ENCODE results near the gene IDUA.
"Not testable (repeated sequence)": the region's sequence is repeated elsewhere in the genome, so short reads cannot be mapped to it uniquely, and the experiment has no call there.

Gene IDUA

DNA sequence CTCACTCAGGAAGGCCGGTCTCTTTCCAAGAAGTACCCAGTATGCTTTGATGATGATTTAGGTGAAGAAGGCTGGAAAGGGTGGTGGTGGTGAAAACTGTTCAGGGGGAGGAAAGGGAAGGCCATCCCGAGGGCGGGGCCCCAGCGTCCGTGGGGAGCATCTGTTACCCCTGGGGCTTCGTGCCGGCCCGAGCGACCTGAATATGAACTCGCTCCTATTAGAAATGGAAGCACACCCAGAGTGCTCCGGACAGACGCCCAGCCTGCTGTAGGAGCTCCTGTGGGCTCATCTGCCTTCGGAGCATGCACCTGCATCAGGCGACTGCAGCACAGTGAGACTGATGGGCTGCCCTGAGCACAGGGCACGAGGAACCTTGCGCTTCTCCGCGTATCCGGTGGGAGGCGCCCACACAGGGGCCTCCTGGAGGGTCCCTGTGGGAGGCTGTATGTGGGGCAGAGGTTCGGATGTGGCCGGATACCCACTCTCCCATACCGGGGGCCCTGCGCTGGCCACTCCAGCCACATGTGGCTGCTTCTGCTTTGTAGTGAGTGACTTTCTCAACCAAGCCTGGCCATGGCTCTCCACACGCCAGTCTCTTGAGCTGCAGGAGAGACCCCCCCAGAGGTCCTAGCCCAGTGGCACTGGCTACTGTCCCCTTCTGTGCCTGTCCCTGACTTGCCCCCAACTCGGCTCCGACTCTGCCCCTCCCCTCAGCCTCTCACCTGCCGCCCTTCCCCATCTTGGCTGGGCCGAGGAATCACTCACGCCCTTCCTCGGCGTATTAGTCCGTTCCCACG is 61.3 kb downstream of the IDUA start:
- DNase-seq, result no peak

- DNase-seq, result no peak
Measured at GRCh38 chr4:1048773-1049590, 62.1 kb downstream of the IDUA start.

- no peak for DNase-seq
Measured at GRCh38 chr4:1049591-1049905, 62.7 kb downstream of the IDUA start.

GRCh38 chr4:1050486-1051213 is 63.8 kb downstream of the IDUA start:
- DNase-seq, result no peak

DNA sequence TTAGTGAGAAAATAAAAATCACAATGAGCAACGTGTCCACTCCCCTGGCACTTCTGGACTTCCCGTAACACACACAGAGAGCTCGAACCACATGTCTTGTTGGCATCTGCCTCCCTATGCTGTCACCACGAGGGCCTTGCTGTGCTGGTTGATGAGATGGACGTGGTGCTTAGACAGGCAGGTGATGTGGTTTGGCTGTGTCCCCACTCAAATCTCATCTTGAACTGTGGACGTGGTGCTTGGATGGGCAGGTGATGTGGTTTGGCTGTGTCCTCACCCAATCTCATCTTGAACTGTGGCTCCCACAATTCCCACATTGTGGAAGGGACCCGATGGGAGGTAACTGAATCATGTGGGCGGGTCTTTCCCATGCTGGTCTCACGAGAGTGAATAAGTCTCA is 64.6 kb downstream of the IDUA start:
- no peak for DNase-seq

DNA sequence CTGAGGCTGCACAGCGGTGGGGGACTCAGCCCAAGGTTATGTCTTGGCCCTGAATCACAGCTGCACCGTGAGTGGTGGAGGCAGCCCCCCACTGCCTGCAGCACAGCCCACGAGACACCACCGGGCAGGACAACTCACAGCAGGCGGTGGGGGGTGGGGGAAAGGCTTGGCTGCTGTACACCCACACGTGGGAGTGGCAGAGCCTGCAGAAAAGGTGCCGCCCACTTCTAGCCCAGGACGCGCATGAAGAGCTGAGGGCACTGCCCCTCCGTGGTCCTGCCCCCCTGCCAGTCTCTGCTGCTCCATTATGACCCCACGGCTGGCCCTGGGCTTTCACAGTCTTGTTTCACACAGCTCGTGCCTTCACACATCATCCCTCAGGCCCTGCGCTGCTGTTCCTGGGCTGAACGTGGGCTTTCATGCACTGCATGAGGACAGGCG is 65.4 kb downstream of the IDUA start:
- no peak for DNase-seq

GRCh38 chr4:1053080-1053661 is 66.3 kb downstream of the IDUA start:
- no peak for DNase-seq

DNA sequence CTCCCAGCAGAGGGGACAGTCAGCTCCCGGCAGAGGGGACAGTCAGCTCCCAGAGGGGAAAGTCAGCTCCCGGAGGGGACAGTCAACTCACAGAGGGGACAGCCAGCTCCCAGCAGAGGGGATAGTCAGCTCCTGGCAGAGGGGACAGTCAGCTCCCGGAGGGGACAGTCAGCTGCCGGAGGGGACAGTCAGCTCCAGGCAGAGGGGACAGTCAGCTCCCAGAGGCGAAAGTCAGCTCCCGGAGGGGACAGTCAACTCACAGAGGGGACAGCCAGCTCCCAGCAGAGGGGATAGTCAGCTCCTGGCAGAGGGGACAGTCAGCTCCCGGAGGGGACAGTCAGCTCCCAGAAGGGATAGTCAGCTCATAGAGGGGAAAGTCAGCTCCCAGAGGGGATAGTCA is 67.0 kb downstream of the IDUA start:
- DNase-seq, result not testable (repeated sequence)

All from cortex of kidney (tissue), 1 donor.